Bronchial epithelial cell (primary cell): ENCODE measurements around the gene CLIC3. TPM values are rescaled to one million over a fixed set of nuclear protein-coding genes. Genes with fewer than 3 reads are reported as not detected.
A peak's percentile ranks its signal among the peaks of the same experiment; 100 is the strongest.

Experiments
- DNase-seq: peaks from one replicate; pipeline ENCODE4 v3.0.0-alpha.2; 2010; ENCODE audit warnings: low read depth
- FAIRE-seq: peaks from 2 replicates; lab custom pipeline; 2011; peaks lifted over from hg19 to GRCh38; lab: Jason Lieb, UNC
- H3K27me3 ChIP-seq: 2 replicates; pipeline ENCODE4 v1.5.1; 2011; ENCODE audit warnings: low read length; ENCODE audit not compliant: control insufficient read depth, insufficient read depth
- H3K36me3 ChIP-seq: 2 replicates; pipeline ENCODE4 v1.5.1; 2011; ENCODE audit warnings: low read length; ENCODE audit not compliant: control insufficient read depth, insufficient read depth
- H3K4me3 ChIP-seq: 2 replicates; pipeline ENCODE4 v1.5.1; 2011; ENCODE audit warnings: mild to moderate bottlenecking, low read depth, low read length, control low read depth
- total RNA-seq: library from RNA; depleted of rRNA; stranded (reverse); fragments of >200 nt; gene quantifications from 2 replicates; pipeline ENCODE4 v1.2.1, GENCODE V29; 2014
- TF ChIP-seq, protein P1 (sequence below): IDR thresholded peaks from 2 replicates; pipeline ENCODE4 v1.5.1; 2011; ENCODE audit warnings: mild to moderate bottlenecking, moderate library complexity, low read length, control low read depth, inconsistent platforms; ENCODE audit not compliant: insufficient read depth, severe bottlenecking

CLIC3 gene
- total RNA-seq, 1 donor from 2014 or later: 2.1 TPM

DNA sequence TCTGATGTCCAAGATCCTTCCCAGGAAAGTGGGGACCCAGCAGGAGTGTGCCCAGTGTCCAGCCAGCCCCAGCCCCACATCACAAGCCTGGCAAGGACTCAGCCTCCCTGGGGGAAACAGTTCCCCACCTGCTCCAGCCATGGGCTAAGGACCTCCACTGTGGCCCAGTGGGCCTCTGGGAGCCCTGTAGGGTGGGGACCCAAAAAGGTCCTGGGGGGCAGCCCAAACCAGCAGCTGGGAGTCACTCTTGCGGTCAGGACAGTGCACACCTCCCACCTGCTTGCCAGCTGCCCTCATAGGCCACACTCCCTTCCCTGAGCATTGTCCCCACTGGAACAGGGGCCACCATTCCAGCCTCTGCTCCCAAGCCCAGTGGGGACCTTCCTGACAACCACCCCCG lies 30.0 kb upstream of the CLIC3 start:
- TF ChIP-seq, protein P1, sequence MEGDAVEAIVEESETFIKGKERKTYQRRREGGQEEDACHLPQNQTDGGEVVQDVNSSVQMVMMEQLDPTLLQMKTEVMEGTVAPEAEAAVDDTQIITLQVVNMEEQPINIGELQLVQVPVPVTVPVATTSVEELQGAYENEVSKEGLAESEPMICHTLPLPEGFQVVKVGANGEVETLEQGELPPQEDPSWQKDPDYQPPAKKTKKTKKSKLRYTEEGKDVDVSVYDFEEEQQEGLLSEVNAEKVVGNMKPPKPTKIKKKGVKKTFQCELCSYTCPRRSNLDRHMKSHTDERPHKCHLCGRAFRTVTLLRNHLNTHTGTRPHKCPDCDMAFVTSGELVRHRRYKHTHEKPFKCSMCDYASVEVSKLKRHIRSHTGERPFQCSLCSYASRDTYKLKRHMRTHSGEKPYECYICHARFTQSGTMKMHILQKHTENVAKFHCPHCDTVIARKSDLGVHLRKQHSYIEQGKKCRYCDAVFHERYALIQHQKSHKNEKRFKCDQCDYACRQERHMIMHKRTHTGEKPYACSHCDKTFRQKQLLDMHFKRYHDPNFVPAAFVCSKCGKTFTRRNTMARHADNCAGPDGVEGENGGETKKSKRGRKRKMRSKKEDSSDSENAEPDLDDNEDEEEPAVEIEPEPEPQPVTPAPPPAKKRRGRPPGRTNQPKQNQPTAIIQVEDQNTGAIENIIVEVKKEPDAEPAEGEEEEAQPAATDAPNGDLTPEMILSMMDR: no peak

DNA sequence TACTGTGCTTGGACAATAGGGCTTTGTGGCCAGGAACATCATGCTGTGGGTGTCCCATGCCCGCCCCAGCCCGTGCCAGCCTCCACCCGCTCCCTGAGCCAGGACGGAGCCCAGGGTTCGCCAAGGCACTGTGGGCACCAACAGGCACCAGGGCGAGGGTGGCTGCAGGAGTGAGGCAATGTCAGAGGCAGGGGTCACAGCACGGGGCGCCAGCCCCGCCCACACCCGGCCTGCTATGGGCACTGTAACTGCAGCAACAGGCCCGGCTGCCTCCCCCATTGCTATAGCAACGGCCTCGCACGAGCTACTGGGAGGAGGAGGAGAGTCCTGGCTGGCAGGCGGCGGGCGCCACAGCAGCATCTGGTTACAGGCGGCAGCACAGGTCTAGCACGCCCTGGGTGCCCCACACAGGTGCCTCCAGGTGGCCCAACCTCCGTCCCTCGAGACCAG lies 29.2 kb upstream of the CLIC3 start:
- TF ChIP-seq, protein P1: peak; percentile 31
- H3K4me3 ChIP-seq: no peak overlapping the region
- DNase-seq (peak; percentile 44), FAIRE-seq (no peak)
- H3K27me3 ChIP-seq: no peaks in the 10 kb centered on the region
- H3K36me3 ChIP-seq: no peaks in the 10 kb centered on the region

More for the DNA sequence above, 30.0 kb upstream of the CLIC3 start:
- Histone ChIP-seq H3K27me3 (no peaks in the 10 kb centered on the region), H3K36me3 (no peaks in the 10 kb centered on the region), H3K4me3 (no peak overlapping the region)
- DNase-seq (no peak), FAIRE-seq (no peak)

DNA sequence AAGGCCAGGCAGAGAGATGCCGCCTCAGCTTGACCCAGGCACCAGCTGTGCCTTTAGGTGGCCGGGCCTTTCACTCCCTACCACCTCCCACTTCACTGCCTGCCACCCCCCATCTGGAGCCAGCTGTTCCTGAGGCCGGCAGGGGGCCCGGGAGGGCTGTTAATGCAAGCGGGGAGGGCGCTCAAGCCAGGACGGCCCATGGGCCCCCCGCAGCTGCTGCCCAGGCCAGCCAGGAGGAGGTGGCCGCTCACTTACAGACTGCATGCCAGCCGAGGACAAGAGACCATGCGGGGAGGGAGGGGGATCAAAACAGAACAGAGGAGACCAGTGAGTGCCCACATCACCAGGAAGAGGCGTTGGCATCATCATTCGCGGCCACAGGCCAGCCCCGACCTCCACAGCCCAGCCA lies 27.2 kb upstream of the CLIC3 start:
- H3K36me3 ChIP-seq: no peaks in the 10 kb centered on the region
- H3K27me3 ChIP-seq: no peaks in the 10 kb centered on the region
- DNase-seq: no peak
- FAIRE-seq: no peak
- H3K4me3 ChIP-seq: no peak overlapping the region
- TF ChIP-seq, protein P1: no peak

DNA sequence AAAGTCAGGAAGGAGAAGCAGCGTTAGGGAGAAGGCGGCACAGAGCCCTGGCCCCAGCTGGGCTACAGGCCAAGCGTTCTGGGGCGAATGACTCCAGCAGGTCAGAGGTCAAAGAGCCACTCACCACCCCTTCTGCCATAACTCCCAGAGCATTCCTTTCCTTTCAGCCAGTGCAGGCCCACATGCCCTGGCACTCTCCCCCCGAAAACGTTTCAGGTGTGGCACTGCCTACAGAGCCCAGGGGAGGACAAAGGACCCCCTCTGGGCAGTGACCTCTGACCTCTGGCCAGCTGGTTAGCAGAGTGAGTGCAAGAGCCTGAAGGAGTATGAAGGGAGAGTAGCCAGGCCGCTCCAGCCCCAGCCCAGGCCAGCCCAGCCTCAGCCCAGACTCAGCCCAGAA lies 26.8 kb upstream of the CLIC3 start:
- H3K36me3 ChIP-seq: no peaks in the 10 kb centered on the region
- DNase-seq: no peak
- no peak for FAIRE-seq
- TF ChIP-seq, protein P1: no peak
- H3K27me3 ChIP-seq: no peaks in the 10 kb centered on the region
- no peak overlapping the region for H3K4me3 ChIP-seq

DNA sequence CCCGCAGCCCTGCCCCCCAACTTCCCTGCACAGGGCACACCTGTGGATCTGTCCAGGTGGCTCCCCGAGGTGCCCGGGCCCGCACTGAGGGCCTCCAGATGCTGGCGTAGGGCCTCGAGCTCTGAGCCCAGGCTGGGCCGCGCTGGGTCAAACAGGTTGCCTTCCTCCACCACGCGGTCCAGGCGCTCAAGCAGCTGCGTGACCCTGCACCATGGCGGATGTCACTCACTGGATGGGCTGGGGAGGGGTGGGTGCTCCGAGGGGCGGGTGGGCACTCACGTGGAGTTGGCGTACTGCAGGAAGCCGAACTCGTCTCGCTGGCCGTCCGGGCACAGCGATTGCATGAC lies 26.3 kb upstream of the CLIC3 start:
- DNase-seq: no peak
- TF ChIP-seq, protein P1: no peak
- Histone ChIP-seq H3K27me3 (no peaks in the 10 kb centered on the region), H3K4me3 (no peak overlapping the region), H3K36me3 (no peaks in the 10 kb centered on the region)
- FAIRE-seq: no peak

DNA sequence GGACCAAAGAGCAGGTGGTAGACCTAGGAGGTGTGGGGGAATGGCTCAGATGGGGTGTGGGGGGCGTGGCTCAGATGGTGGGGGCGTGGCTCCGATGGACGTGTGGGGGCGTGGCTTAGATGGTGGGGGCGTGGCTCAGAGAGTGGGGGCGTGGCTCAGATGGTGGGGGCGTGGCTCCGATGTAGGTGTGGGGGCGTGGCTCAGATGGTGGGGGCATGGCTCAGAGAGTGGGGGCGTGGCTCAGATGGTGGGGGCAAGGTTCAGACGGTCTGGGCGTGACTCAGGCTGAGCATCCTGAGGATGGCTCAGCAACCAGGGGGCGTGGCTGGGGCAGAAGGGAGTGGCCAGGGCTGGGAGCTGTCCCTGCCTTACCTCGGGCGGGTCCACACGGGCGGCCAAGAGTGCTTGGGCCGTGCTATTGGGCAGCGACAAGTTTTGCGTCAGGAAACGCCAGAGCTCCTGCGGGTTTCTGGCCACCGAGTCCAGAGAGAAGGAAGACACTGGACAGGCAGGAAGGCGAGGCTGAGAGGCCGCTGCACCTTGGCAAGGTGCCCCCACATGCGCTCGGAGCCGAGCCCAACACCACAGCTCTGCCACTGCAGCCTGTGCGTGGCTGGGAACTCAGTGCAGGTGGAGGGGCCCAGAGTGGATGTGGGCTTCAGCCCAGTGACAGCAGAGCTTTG lies 25.8 kb upstream of the CLIC3 start:
- no peaks in the 10 kb centered on the region for H3K27me3 ChIP-seq
- FAIRE-seq: no peak
- TF ChIP-seq, protein P1: no peak
- H3K4me3 ChIP-seq: no peak overlapping the region
- H3K36me3 ChIP-seq: no peaks in the 10 kb centered on the region
- DNase-seq: peak; percentile 76
